H9 (cell line): ENCODE measurements around the gene SIGMAR1. TPM values are rescaled to one million over a fixed set of nuclear protein-coding genes. Genes with fewer than 3 reads are reported as not detected.

Source experiments
- DNase-seq: peaks from one replicate; pipeline ENCODE4 v3.0.0-alpha.2; 2017
- H2AFZ ChIP-seq: one replicate; pipeline ENCODE4 v1.6.1; 2013; ENCODE audit warnings: mild to moderate bottlenecking, low read length, control low read depth, moderate library complexity
- H2AK5ac ChIP-seq: 2 replicates; pipeline ENCODE4 v1.6.1; 2013; ENCODE audit warnings: low read length, control low read depth, mixed read lengths; ENCODE audit not compliant: insufficient read length
- H2BK120ac ChIP-seq: one replicate; pipeline ENCODE4 v1.6.1; 2013; ENCODE audit warnings: low read depth, mild to moderate bottlenecking, low read length, control low read depth, inconsistent platforms; ENCODE audit not compliant: poor library complexity, severe bottlenecking
- H2BK12ac ChIP-seq: 2 replicates; pipeline ENCODE4 v1.6.1; 2013; ENCODE audit warnings: low read length, control low read depth, mixed read lengths, low read depth; ENCODE audit not compliant: insufficient read length
- H2BK15ac ChIP-seq: 2 replicates; pipeline ENCODE4 v1.6.1; 2013; ENCODE audit warnings: low read depth, low read length, control low read depth
- H2BK20ac ChIP-seq: one replicate; pipeline ENCODE4 v1.6.1; 2013; ENCODE audit warnings: low read depth, mild to moderate bottlenecking, low read length, control low read depth, inconsistent platforms; ENCODE audit not compliant: poor library complexity, severe bottlenecking
- H2BK5ac ChIP-seq: 2 replicates; pipeline ENCODE4 v1.6.1; 2013; ENCODE audit warnings: low read length, control low read depth, mixed read lengths; ENCODE audit not compliant: insufficient read length
- H3K14ac ChIP-seq: 2 replicates; pipeline ENCODE4 v1.6.1; 2013; ENCODE audit warnings: low read length, control low read depth; ENCODE audit not compliant: insufficient read depth
- H3K18ac ChIP-seq: 2 replicates; pipeline ENCODE4 v1.6.1; 2013; ENCODE audit warnings: low read depth, mild to moderate bottlenecking, mixed read lengths, low read length, control low read depth; ENCODE audit not compliant: insufficient read length
- H3K23ac ChIP-seq: 2 replicates; pipeline ENCODE4 v1.6.1; 2013; ENCODE audit warnings: low read length, control low read depth, mixed read lengths, low read depth; ENCODE audit not compliant: insufficient read length
- H3K23me2 ChIP-seq: 2 replicates; pipeline ENCODE4 v1.6.1; 2013; ENCODE audit warnings: low read depth, mild to moderate bottlenecking, mixed read lengths, low read length, control low read depth; ENCODE audit not compliant: insufficient read length, poor library complexity, severe bottlenecking
- H3K27ac ChIP-seq: 2 replicates; pipeline ENCODE4 v1.5.1; 2013; ENCODE audit warnings: low read length, control low read depth, mixed read lengths, low read depth; ENCODE audit not compliant: insufficient read length
- H3K27me3 ChIP-seq: 2 replicates; pipeline ENCODE4 v1.6.1; 2013; ENCODE audit warnings: low read length, control low read depth, inconsistent platforms; ENCODE audit not compliant: insufficient read depth
- H3K4ac ChIP-seq: 2 replicates; pipeline ENCODE4 v1.6.1; 2013; ENCODE audit warnings: low read depth, mild to moderate bottlenecking, control low read depth, inconsistent platforms, low read length, moderate library complexity
- H3K4me1 ChIP-seq: 2 replicates; pipeline ENCODE4 v1.6.1; 2013; ENCODE audit warnings: low read length, control low read depth, inconsistent platforms; ENCODE audit not compliant: insufficient read depth
- H3K4me2 ChIP-seq: 2 replicates; pipeline ENCODE4 v1.6.1; 2013; ENCODE audit warnings: low read length, control low read depth, mixed read lengths; ENCODE audit not compliant: insufficient read length, insufficient read depth
- H3K56ac ChIP-seq: 2 replicates; pipeline ENCODE4 v1.6.1; 2013; ENCODE audit warnings: low read depth, mild to moderate bottlenecking, mixed read lengths, low read length, control low read depth; ENCODE audit not compliant: insufficient read length
- H3K79me1 ChIP-seq: 2 replicates; pipeline ENCODE4 v1.6.1; 2013; ENCODE audit warnings: low read depth, mild to moderate bottlenecking, moderate library complexity, low read length, control low read depth, inconsistent platforms; ENCODE audit not compliant: insufficient read depth, poor library complexity, severe bottlenecking
- H3K79me2 ChIP-seq: 2 replicates; pipeline ENCODE4 v1.6.1; 2013; ENCODE audit warnings: low read length, control low read depth, inconsistent platforms; ENCODE audit not compliant: insufficient read depth
- H3K9ac ChIP-seq: 2 replicates; pipeline ENCODE4 v1.6.1; 2013; ENCODE audit warnings: low read length, control low read depth, mixed read lengths; ENCODE audit not compliant: insufficient read length; ENCODE audit errors: extremely low read depth
- H3K9me3 ChIP-seq: one replicate; pipeline ENCODE4 v1.6.1; 2013; ENCODE audit warnings: low read depth, low read length, inconsistent platforms; ENCODE audit not compliant: control insufficient read depth
- H3T11ph ChIP-seq: one replicate; pipeline ENCODE4 v1.6.1; 2013; ENCODE audit warnings: mild to moderate bottlenecking, low read length, control low read depth, inconsistent platforms
- H4K20me1 ChIP-seq: one replicate; pipeline ENCODE4 v1.6.1; 2013; ENCODE audit not compliant: control insufficient read depth, insufficient read length, insufficient read depth
- H4K5ac ChIP-seq: 2 replicates; pipeline ENCODE4 v1.6.1; 2013; ENCODE audit warnings: low read depth, mild to moderate bottlenecking, mixed read lengths, low read length, control low read depth; ENCODE audit not compliant: insufficient read length
- H4K8ac ChIP-seq: replicated peaks from 2 replicates; pipeline ENCODE4 v1.6.1; 2013; ENCODE audit warnings: low read length, control low read depth, mixed read lengths, low read depth; ENCODE audit not compliant: insufficient read length
- H4K91ac ChIP-seq: 2 replicates; pipeline ENCODE4 v1.6.1; 2013; ENCODE audit warnings: low read depth, mild to moderate bottlenecking, moderate library complexity, mixed read lengths, low read length, control low read depth; ENCODE audit not compliant: insufficient read length
- H3K27ac Mint-ChIP-seq, 3 experiments: 2 replicates in 2 of 3; 3 replicates in 1 of 3; pipeline ENCODE4 v1.8.0; 2020 to 2021; ENCODE audit warnings: mixed read lengths in 3 of 3, mild to moderate bottlenecking in 1 of 3, moderate library complexity in 1 of 3
- H3K27me3 Mint-ChIP-seq: 2 replicates; pipeline ENCODE4 v1.8.0; 2021; ENCODE audit warnings: low read depth, mild to moderate bottlenecking, moderate library complexity, mixed read lengths
- H3K36me3 Mint-ChIP-seq, 3 experiments: 2 replicates in 2 of 3; 3 replicates in 1 of 3; pipeline ENCODE4 v1.8.0; 2020 to 2021; ENCODE audit warnings: low read depth in 3 of 3, mixed read lengths in 3 of 3; ENCODE audit not compliant: insufficient read depth in 1 of 3
- H3K4me1 Mint-ChIP-seq, 2 experiments: 2 replicates each; pipeline ENCODE4 v1.8.0; 2020; ENCODE audit warnings: mixed read lengths in 2 of 2
- H3K4me3 Mint-ChIP-seq, 2 experiments: 2 replicates in 1 of 2; 3 replicates in 1 of 2; pipeline ENCODE4 v1.8.0; 2020 to 2021; ENCODE audit warnings: mild to moderate bottlenecking in 2 of 2, mixed read lengths in 2 of 2, moderate library complexity in 1 of 2
- H3K9me3 Mint-ChIP-seq, 2 experiments: 2 replicates in 1 of 2; 3 replicates in 1 of 2; pipeline ENCODE4 v1.8.0; 2020; ENCODE audit warnings: mild to moderate bottlenecking in 2 of 2, mixed read lengths in 2 of 2, moderate library complexity in 1 of 2
- WGBS: extraction: QIAGEN DNeasy Blood & Tissue Kit; methylation state at CpG from one replicate; pipeline ENCODE4 v1.1.7; 2013; ENCODE audit warnings: missing lambda C conversion rate, low lambda C conversion rate, mixed read lengths; ENCODE audit not compliant: insufficient read length; ENCODE audit errors: extremely low coverage; 5-methylcytosine and 5-hydroxymethylcytosine counted together
- total RNA-seq: library from RNA; stranded (reverse); gene quantifications from 2 replicates; pipeline ENCODE4 v1.2.1, GENCODE V29; 2021
- TF ChIP-seq, protein P1 (sequence below): fragments of 200-600 bp; sonication (generic); conservative IDR thresholded peaks from 3 replicates; pipeline ENCODE4 v1.8.0; 2021; ENCODE audit warnings: antibody characterized with exemption, mild to moderate bottlenecking

The SIGMAR1 gene
- total RNA-seq, 1 experiment from 2014 or later = 68.3 TPM

DNA sequence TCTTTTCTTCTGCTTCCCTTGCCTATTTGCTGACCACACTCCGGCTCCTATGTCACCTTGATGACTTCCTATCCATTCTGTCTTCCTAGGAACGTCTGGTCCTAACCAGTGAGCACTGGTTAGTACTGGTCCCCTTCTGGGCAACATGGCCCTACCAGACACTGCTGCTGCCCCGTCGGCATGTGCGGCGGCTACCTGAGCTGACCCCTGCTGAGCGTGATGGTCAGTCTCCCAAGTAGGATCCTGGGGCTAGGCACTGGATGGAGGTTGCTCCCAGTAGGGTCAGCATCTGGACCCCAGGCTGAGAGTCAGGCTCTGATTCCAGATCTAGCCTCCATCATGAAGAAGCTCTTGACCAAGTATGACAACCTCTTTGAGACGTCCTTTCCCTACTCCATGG lies 11.1 kb upstream of the SIGMAR1 start:
- H2BK20ac ChIP-seq = no peak overlapping the region
- no peak overlapping the region for H2AFZ ChIP-seq
- Mint-ChIP-seq H3K9me3 (no peaks in the 10 kb centered on the region), H3K4me1 (peaks cover 51 to 57% of the 10 kb centered on the region in 2 experiments), H3K27me3 (no peaks in the 10 kb centered on the region; the same call in 1 of the 2 replicates), H3K36me3 (peaks cover 17 to 28% (median 24%) of the 10 kb centered on the region in 3 experiments; a peak in 6 of 7 replicates), H3K4me3 (peak overlapping the region in 1 of 2 experiments; percentile 30; a peak in 1 of 5 replicates), H3K27ac (no peak overlapping the region)
- H3K79me1 ChIP-seq = no peaks in the 10 kb centered on the region
- H3K79me2 ChIP-seq = peaks cover 2% of the 10 kb centered on the region; the same call in 1 of the 2 replicates
- no peak overlapping the region for H3K56ac ChIP-seq
- H2AK5ac ChIP-seq = no peak overlapping the region
- H2BK120ac ChIP-seq = no peak overlapping the region
- no peak overlapping the region for H3K9ac ChIP-seq
- DNase-seq = no peak
- TF ChIP-seq, protein P1, sequence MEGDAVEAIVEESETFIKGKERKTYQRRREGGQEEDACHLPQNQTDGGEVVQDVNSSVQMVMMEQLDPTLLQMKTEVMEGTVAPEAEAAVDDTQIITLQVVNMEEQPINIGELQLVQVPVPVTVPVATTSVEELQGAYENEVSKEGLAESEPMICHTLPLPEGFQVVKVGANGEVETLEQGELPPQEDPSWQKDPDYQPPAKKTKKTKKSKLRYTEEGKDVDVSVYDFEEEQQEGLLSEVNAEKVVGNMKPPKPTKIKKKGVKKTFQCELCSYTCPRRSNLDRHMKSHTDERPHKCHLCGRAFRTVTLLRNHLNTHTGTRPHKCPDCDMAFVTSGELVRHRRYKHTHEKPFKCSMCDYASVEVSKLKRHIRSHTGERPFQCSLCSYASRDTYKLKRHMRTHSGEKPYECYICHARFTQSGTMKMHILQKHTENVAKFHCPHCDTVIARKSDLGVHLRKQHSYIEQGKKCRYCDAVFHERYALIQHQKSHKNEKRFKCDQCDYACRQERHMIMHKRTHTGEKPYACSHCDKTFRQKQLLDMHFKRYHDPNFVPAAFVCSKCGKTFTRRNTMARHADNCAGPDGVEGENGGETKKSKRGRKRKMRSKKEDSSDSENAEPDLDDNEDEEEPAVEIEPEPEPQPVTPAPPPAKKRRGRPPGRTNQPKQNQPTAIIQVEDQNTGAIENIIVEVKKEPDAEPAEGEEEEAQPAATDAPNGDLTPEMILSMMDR = no peak
- no peak overlapping the region for H3K23ac ChIP-seq
- no peaks in the 10 kb centered on the region for H3K9me3 ChIP-seq
- peaks cover 15% of the 10 kb centered on the region; the same call in 1 of the 2 replicates for H3K4me1 ChIP-seq
- H3K4me2 ChIP-seq = no peak overlapping the region
- H3T11ph ChIP-seq = no peak overlapping the region
- H4K8ac ChIP-seq = no peak overlapping the region
- H2BK5ac ChIP-seq = no peak overlapping the region
- no peak overlapping the region for H3K4ac ChIP-seq
- H4K20me1 ChIP-seq = peaks cover 3% of the 10 kb centered on the region
- no peak overlapping the region for H2BK12ac ChIP-seq
- no peaks in the 10 kb centered on the region for H3K27me3 ChIP-seq
- no peak overlapping the region for H4K91ac ChIP-seq
- H4K5ac ChIP-seq = no peak overlapping the region
- H3K27ac ChIP-seq = no peak overlapping the region
- no peak overlapping the region for H3K18ac ChIP-seq
- no peak overlapping the region for H2BK15ac ChIP-seq
- no CpG with 5 or more reads among the region's 8 CpGs for WGBS
- H3K14ac ChIP-seq = no peak overlapping the region
- peaks cover 16% of the 10 kb centered on the region for H3K23me2 ChIP-seq
